Suprapubic skin (tissue), 2 donors: Measurements from ENCODE around the gene CBLIF.

Source experiments
- EP300 ChIP-seq: sonication (generic); formaldehyde crosslinking; IDR thresholded peaks from one replicate; pipeline ENCODE4 v1.6.1; 2017; ENCODE audit warnings: antibody characterized with exemption
- POLR2A ChIP-seq, 2 donors: fragments of 450-650 bp; IDR thresholded peaks; one replicate each; pipeline ENCODE4 v1.6.1; 2017; ENCODE audit warnings: antibody characterized with exemption in 2 of 2, mild to moderate bottlenecking in 2 of 2, moderate library complexity in 2 of 2

- TF ChIP-seq POLR2A (IDR thresholded peaks at IDR 0.05) (no peak), EP300 (no peak)
Observed at GRCh38 chr11:59802639-59803176, 42.6 kb downstream of the CBLIF start.
